ENCODE measurements around the gene GRID2. TPM values are rescaled to one million over a fixed set of nuclear protein-coding genes. Genes with fewer than 3 reads are reported as not detected.
A peak's percentile ranks its signal among the peaks of the same experiment; 100 is the strongest.

Gene GRID2
- polyA plus RNA-seq, 1 donor (not counting 4 experiments of a cell fraction or from before 2014, with no cell fraction given), result not detected

DNA sequence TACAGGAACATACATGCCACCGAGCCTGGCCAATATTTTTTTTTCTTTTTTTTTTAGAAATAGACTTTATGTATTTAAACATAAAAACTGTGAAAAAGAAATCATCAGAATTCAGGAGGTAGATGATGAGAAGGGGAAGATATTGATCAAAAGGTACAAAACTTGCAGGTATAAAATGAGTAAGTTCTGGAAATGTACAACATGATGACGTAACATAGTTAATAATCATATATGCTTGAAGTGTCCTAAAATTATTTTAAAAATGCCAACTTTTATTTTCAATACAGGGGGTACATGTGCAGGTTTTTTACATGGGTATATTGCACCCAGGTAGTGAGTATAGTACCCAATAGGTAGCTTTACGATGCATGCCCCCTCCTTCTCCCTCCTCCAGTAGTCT lies 337.6 kb downstream of the GRID2 start:
- no peaks in the 10 kb centered on the region for H3K4me1 ChIP-seq (ENCODE audit: control insufficient read depth, extremely low read depth, insufficient read depth, low read length)
- no peak for TF ChIP-seq EZH2 (IDR thresholded peaks at IDR 0.05; ENCODE audit: low read length)
- TF ChIP-seq, protein P1, sequence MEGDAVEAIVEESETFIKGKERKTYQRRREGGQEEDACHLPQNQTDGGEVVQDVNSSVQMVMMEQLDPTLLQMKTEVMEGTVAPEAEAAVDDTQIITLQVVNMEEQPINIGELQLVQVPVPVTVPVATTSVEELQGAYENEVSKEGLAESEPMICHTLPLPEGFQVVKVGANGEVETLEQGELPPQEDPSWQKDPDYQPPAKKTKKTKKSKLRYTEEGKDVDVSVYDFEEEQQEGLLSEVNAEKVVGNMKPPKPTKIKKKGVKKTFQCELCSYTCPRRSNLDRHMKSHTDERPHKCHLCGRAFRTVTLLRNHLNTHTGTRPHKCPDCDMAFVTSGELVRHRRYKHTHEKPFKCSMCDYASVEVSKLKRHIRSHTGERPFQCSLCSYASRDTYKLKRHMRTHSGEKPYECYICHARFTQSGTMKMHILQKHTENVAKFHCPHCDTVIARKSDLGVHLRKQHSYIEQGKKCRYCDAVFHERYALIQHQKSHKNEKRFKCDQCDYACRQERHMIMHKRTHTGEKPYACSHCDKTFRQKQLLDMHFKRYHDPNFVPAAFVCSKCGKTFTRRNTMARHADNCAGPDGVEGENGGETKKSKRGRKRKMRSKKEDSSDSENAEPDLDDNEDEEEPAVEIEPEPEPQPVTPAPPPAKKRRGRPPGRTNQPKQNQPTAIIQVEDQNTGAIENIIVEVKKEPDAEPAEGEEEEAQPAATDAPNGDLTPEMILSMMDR (optimal IDR thresholded peaks at IDR 0.05 in 1 of 3, IDR thresholded peaks at IDR 0.05 in 1 of 3, conservative IDR thresholded peaks at IDR 0.05 in 1 of 3; ENCODE audit: extremely low read depth in 1 of 3, insufficient read depth in 2 of 3, low read length in 3 of 3), result no peak
- H3K36me3 ChIP-seq (ENCODE audit: control insufficient read depth in 2 of 2, extremely low read depth in 1 of 2, insufficient read depth in 2 of 2, low read length in 2 of 2), result no peaks in the 10 kb centered on the region
- no peak overlapping the region for H3K4me2 ChIP-seq (ENCODE audit: control insufficient read depth, extremely low read depth, insufficient read depth, low read depth, low read length)
- H3K9ac ChIP-seq (ENCODE audit: control insufficient read depth, extremely low read depth, insufficient read depth, low read length), result no peak overlapping the region
- H2AFZ ChIP-seq (ENCODE audit: control insufficient read depth, low read length), result no peak overlapping the region
- no peaks in the 10 kb centered on the region for H3K79me2 ChIP-seq (ENCODE audit: control insufficient read depth, insufficient read depth, low read length)
- no peak overlapping the region for H3K27ac ChIP-seq (ENCODE audit: control insufficient read depth, insufficient read depth, low read length)
- dilution Hi-C loops (cut with MboI; ENCODE audit: extremely low pct_ligation_motif_present, low sequenced_read_pairs), result no loop called here
- no peaks in the 10 kb centered on the region for H3K9me3 ChIP-seq (ENCODE audit: control insufficient read depth, low read depth, low read length)
- DNase-seq (ENCODE audit: low read depth, low spot score), result no peak
- no peaks in the 10 kb centered on the region for H3K9me1 ChIP-seq (ENCODE audit: control insufficient read depth, extremely low read depth, insufficient read depth, low read length)
- H3K4me3 ChIP-seq (ENCODE audit: control insufficient read depth in 2 of 3, extremely low read depth in 1 of 3, insufficient read depth in 2 of 3, low read depth in 1 of 3, low read length in 3 of 3), result no peak overlapping the region
- H4K20me1 ChIP-seq (ENCODE audit: control insufficient read depth, extremely low read depth, insufficient read depth, low read length), result no peaks in the 10 kb centered on the region
- no peaks in the 10 kb centered on the region for H3K27me3 ChIP-seq (ENCODE audit: control insufficient read depth, extremely low read depth, insufficient read depth, low read length)
- no peak for FAIRE-seq

- H2AFZ ChIP-seq (ENCODE audit: control insufficient read depth, low read length), result peak overlapping the region; percentile 47
- FAIRE-seq (peak; percentile 17), DNase-seq (ENCODE audit: low read depth, low spot score) (no peak)
- no peak overlapping the region for H3K9ac ChIP-seq (ENCODE audit: control insufficient read depth, extremely low read depth, insufficient read depth, low read length)
- no peaks in the 10 kb centered on the region for H4K20me1 ChIP-seq (ENCODE audit: control insufficient read depth, extremely low read depth, insufficient read depth, low read length)
- no peaks in the 10 kb centered on the region for H3K36me3 ChIP-seq (ENCODE audit: control insufficient read depth in 2 of 2, extremely low read depth in 1 of 2, insufficient read depth in 2 of 2, low read length in 2 of 2)
- H3K4me1 ChIP-seq (ENCODE audit: control insufficient read depth, extremely low read depth, insufficient read depth, low read length), result no peaks in the 10 kb centered on the region
- no peaks in the 10 kb centered on the region for H3K9me1 ChIP-seq (ENCODE audit: control insufficient read depth, extremely low read depth, insufficient read depth, low read length)
- no peak overlapping the region for H3K4me2 ChIP-seq (ENCODE audit: control insufficient read depth, extremely low read depth, insufficient read depth, low read depth, low read length)
- no peaks in the 10 kb centered on the region for H3K27me3 ChIP-seq (ENCODE audit: control insufficient read depth, extremely low read depth, insufficient read depth, low read length)
- no peaks in the 10 kb centered on the region for H3K79me2 ChIP-seq (ENCODE audit: control insufficient read depth, insufficient read depth, low read length)
- H3K4me3 ChIP-seq (ENCODE audit: control insufficient read depth in 2 of 3, extremely low read depth in 1 of 3, insufficient read depth in 2 of 3, low read depth in 1 of 3, low read length in 3 of 3), result no peak overlapping the region
- no peaks in the 10 kb centered on the region for H3K9me3 ChIP-seq (ENCODE audit: control insufficient read depth, low read depth, low read length)
- no peak for TF ChIP-seq EZH2 (IDR thresholded peaks at IDR 0.05; ENCODE audit: low read length)
- TF ChIP-seq, protein P1 (optimal IDR thresholded peaks at IDR 0.05 in 1 of 3, IDR thresholded peaks at IDR 0.05 in 1 of 3, conservative IDR thresholded peaks at IDR 0.05 in 1 of 3; ENCODE audit: extremely low read depth in 1 of 3, insufficient read depth in 2 of 3, low read length in 3 of 3), result no peak
- no peak overlapping the region for H3K27ac ChIP-seq (ENCODE audit: control insufficient read depth, insufficient read depth, low read length)
- dilution Hi-C loops (cut with MboI; ENCODE audit: extremely low pct_ligation_motif_present, low sequenced_read_pairs), result no loop called here
Observed at GRCh38 chr4:92646826-92647225, 343.1 kb downstream of the GRID2 start.
